Vagina (tissue), 2 donors: ENCODE results near the gene HOXD12.

ENCODE experiments used
- CTCF ChIP-seq, 3 experiments: fragments of 450-650 bp in 2 of 3; fragments of 200-600 bp in 1 of 3; sonication (generic) in 1 of 3; IDR thresholded peaks; one replicate each; pipeline ENCODE4 v1.5.1; 2017 to 2019; ENCODE audit warnings: antibody characterized with exemption in 3 of 3, mild to moderate bottlenecking in 2 of 3, moderate library complexity in 2 of 3
- POLR2AphosphoS5 ChIP-seq, 2 donors: sonication (generic); formaldehyde crosslinking; IDR thresholded peaks; one replicate each; pipeline ENCODE4 v1.9.0; 2017; ENCODE audit warnings: antibody characterized with exemption in 2 of 2, mild to moderate bottlenecking in 2 of 2, low read depth in 1 of 2; ENCODE audit not compliant: insufficient read depth in 1 of 2

GRCh38 chr2:176138923-176139660 lies 39.5 kb downstream of the HOXD12 start:
- TF ChIP-seq CTCF (IDR thresholded peaks at IDR 0.05) = no peak
- TF ChIP-seq POLR2AphosphoS5 (IDR thresholded peaks at IDR 0.05; ENCODE audit: insufficient read depth in 1 of 2, low read depth in 1 of 2) = no peak
